Neural progenitor cell (in vitro differentiated cells): ENCODE data around the gene CCNY. TPM values are rescaled to one million over a fixed set of nuclear protein-coding genes. Genes with fewer than 3 reads are reported as not detected.

Experiments used
- DNase-seq: peaks from one replicate; pipeline ENCODE4 v3.0.0-alpha.2; 2016; ENCODE audit warnings: low spot score
- H2AFZ ChIP-seq: fragments of 200-600 bp; sonication (generic); replicated peaks from 2 replicates; pipeline ENCODE4 v1.6.1; 2016; ENCODE audit warnings: antibody characterized with exemption
- H3F3A ChIP-seq: fragments of 200-600 bp; sonication (generic); 2 replicates; pipeline ENCODE4 v1.6.1; 2016; ENCODE audit warnings: antibody characterized with exemption, low read depth
- H3K27ac ChIP-seq: fragments of 200-600 bp; sonication (generic); 2 replicates; pipeline ENCODE4 v1.5.1; 2016; ENCODE audit warnings: mild to moderate bottlenecking
- H3K27me3 ChIP-seq: fragments of 200-600 bp; sonication (generic); 2 replicates; pipeline ENCODE4 v1.6.1; 2016; ENCODE audit warnings: mild to moderate bottlenecking, moderate library complexity
- H3K36me3 ChIP-seq: fragments of 200-600 bp; sonication (generic); 2 replicates; pipeline ENCODE4 v1.5.1; 2016
- H3K4me1 ChIP-seq: fragments of 200-600 bp; sonication (generic); 2 replicates; pipeline ENCODE4 v1.6.1; 2016; ENCODE audit warnings: mixed run types
- H3K4me2 ChIP-seq: fragments of 200-600 bp; sonication (generic); 2 replicates; pipeline ENCODE4 v1.6.1; 2016
- H3K4me3 ChIP-seq: fragments of 200-600 bp; sonication (generic); 2 replicates; pipeline ENCODE4 v1.5.1; 2016
- H3K79me2 ChIP-seq: fragments of 200-600 bp; sonication (generic); 2 replicates; pipeline ENCODE4 v1.6.1; 2016; ENCODE audit warnings: low read depth
- H3K9ac ChIP-seq: fragments of 200-600 bp; sonication (generic); 2 replicates; pipeline ENCODE4 v1.6.1; 2016
- H3K9me3 ChIP-seq: fragments of 200-600 bp; sonication (generic); 2 replicates; pipeline ENCODE4 v1.5.1; 2016; ENCODE audit warnings: low read depth
- H4K20me1 ChIP-seq: fragments of 200-600 bp; sonication (generic); 2 replicates; pipeline ENCODE4 v1.6.1; 2016; ENCODE audit warnings: low read depth
- H3K27ac Mint-ChIP-seq: 3 replicates; pipeline ENCODE4 v1.8.0; 2021; ENCODE audit warnings: mixed read lengths
- H3K27me3 Mint-ChIP-seq: 2 replicates; pipeline ENCODE4 v1.8.0; 2022; ENCODE audit warnings: low read depth, mild to moderate bottlenecking, inconsistent platforms, moderate library complexity, mixed read lengths; ENCODE audit not compliant: insufficient read depth
- H3K36me3 Mint-ChIP-seq: 3 replicates; pipeline ENCODE4 v1.8.0; 2021; ENCODE audit warnings: mixed read lengths
- H3K4me1 Mint-ChIP-seq: 3 replicates; pipeline ENCODE4 v1.8.0; 2021; ENCODE audit warnings: mixed read lengths
- H3K4me3 Mint-ChIP-seq: 3 replicates; pipeline ENCODE4 v1.8.0; 2021; ENCODE audit warnings: mild to moderate bottlenecking, moderate library complexity, mixed read lengths
- H3K9me3 Mint-ChIP-seq: 3 replicates; pipeline ENCODE4 v1.8.0; 2020; ENCODE audit warnings: mixed read lengths
- CTCF ChIP-seq: fragments of 200-600 bp; sonication (generic); IDR thresholded peaks from 2 replicates; pipeline ENCODE4 v1.5.1; 2017; ENCODE audit warnings: antibody characterized with exemption, mild to moderate bottlenecking
- EZH2 ChIP-seq: fragments of 200-600 bp; sonication (generic); IDR thresholded peaks from 2 replicates; pipeline ENCODE4 v1.6.1; 2017; ENCODE audit warnings: antibody characterized with exemption, mild to moderate bottlenecking, moderate library complexity
- EZH2phosphoT487 ChIP-seq: fragments of 200-600 bp; sonication (generic); IDR thresholded peaks from 2 replicates; pipeline ENCODE4 v1.6.1; 2017; ENCODE audit warnings: antibody characterized with exemption
- total RNA-seq: library from RNA; depleted of rRNA; stranded (reverse); fragments of >200 nt; gene quantifications from 2 replicates; pipeline ENCODE4 v1.2.3, GENCODE V29; 2015; ENCODE audit warnings: low replicate concordance

CCNY gene
- total RNA-seq, 1 donor from 2014 or later = 46.7 TPM

GRCh38 chr10:35501923-35502322 lies 165.6 kb downstream of the CCNY start:
- Mint-ChIP-seq H3K4me1 (peaks cover 3% of the 10 kb centered on the region), H3K27me3 (no peaks in the 10 kb centered on the region), H3K4me3 (no peak overlapping the region), H3K36me3 (no peaks in the 10 kb centered on the region), H3K9me3 (no peaks in the 10 kb centered on the region), H3K27ac (no peak overlapping the region)
- DNase-seq = no peak
- Histone ChIP-seq H3K36me3 (no peaks in the 10 kb centered on the region), H3K9me3 (no peaks in the 10 kb centered on the region), H3K79me2 (peaks cover 32% of the 10 kb centered on the region), H3K4me3 (no peak overlapping the region), H3K4me1 (peaks cover 20% of the 10 kb centered on the region), H3K27me3 (no peaks in the 10 kb centered on the region), H4K20me1 (peaks cover 43% of the 10 kb centered on the region), H2AFZ (no peak overlapping the region), H3K4me2 (no peak overlapping the region), H3F3A (no peaks in the 10 kb centered on the region), H3K9ac (no peak overlapping the region), H3K27ac (no peak overlapping the region)
- TF ChIP-seq EZH2phosphoT487 (no peak), CTCF (peak; percentile 24), EZH2 (no peak)

- Histone ChIP-seq H3K27ac (no peak overlapping the region), H3K79me2 (peaks cover 25% of the 10 kb centered on the region), H3K27me3 (no peaks in the 10 kb centered on the region), H4K20me1 (peaks cover 43% of the 10 kb centered on the region), H3K4me3 (no peak overlapping the region), H3K9me3 (no peaks in the 10 kb centered on the region), H3K36me3 (no peaks in the 10 kb centered on the region), H3K4me1 (peaks cover 20% of the 10 kb centered on the region), H3K4me2 (no peak overlapping the region), H3F3A (no peaks in the 10 kb centered on the region), H3K9ac (no peak overlapping the region), H2AFZ (no peak overlapping the region)
- TF ChIP-seq EZH2 (no peak), CTCF (no peak)
- H3K9me3 Mint-ChIP-seq = no peaks in the 10 kb centered on the region
- no peak overlapping the region for H3K4me3 Mint-ChIP-seq
- no peak overlapping the region for H3K27ac Mint-ChIP-seq
- no peak for DNase-seq
- H3K27me3 Mint-ChIP-seq = no peaks in the 10 kb centered on the region
- peaks cover 3% of the 10 kb centered on the region for H3K4me1 Mint-ChIP-seq
- H3K36me3 Mint-ChIP-seq = no peaks in the 10 kb centered on the region
Observed at GRCh38 chr10:35502692-35503091, 166.4 kb downstream of the CCNY start.

- H3K9me3 Mint-ChIP-seq = no peaks in the 10 kb centered on the region
- H3K36me3 ChIP-seq = no peaks in the 10 kb centered on the region
- DNase-seq = no peak
- no peaks in the 10 kb centered on the region for H3K27me3 ChIP-seq
- H3K27me3 Mint-ChIP-seq = no peaks in the 10 kb centered on the region
- no peak overlapping the region for H3K27ac ChIP-seq
- no peak overlapping the region for H3K27ac Mint-ChIP-seq
- H2AFZ ChIP-seq = no peak overlapping the region
- no peaks in the 10 kb centered on the region for H3F3A ChIP-seq
- H3K4me1 ChIP-seq = peaks cover 20% of the 10 kb centered on the region
- no peak overlapping the region for H3K4me3 Mint-ChIP-seq
- peak overlapping the region; percentile 11 for H3K4me2 ChIP-seq
- H3K4me1 Mint-ChIP-seq = peaks cover 3% of the 10 kb centered on the region
- H3K36me3 Mint-ChIP-seq = no peaks in the 10 kb centered on the region
- H3K79me2 ChIP-seq = peaks cover 22% of the 10 kb centered on the region
- H3K9me3 ChIP-seq = no peaks in the 10 kb centered on the region
- no peak overlapping the region for H3K9ac ChIP-seq
- no peak overlapping the region for H3K4me3 ChIP-seq
- peaks cover 43% of the 10 kb centered on the region for H4K20me1 ChIP-seq
- TF ChIP-seq EZH2phosphoT487 (no peak), CTCF (no peak), EZH2 (no peak)
Observed at GRCh38 chr10:35503578-35503977, 167.3 kb downstream of the CCNY start.

GRCh38 chr10:35504132-35504531 lies 167.8 kb downstream of the CCNY start:
- H3K9me3 ChIP-seq = no peaks in the 10 kb centered on the region
- no peak overlapping the region for H2AFZ ChIP-seq
- H3K36me3 Mint-ChIP-seq = no peaks in the 10 kb centered on the region
- H3K4me3 ChIP-seq = no peak overlapping the region
- no peak for DNase-seq
- H3F3A ChIP-seq = no peaks in the 10 kb centered on the region
- TF ChIP-seq EZH2 = no peak
- H3K9me3 Mint-ChIP-seq = no peaks in the 10 kb centered on the region
- no peak overlapping the region for H3K27ac ChIP-seq
- H3K27me3 Mint-ChIP-seq = no peaks in the 10 kb centered on the region
- no peaks in the 10 kb centered on the region for H3K27me3 ChIP-seq
- H3K4me1 Mint-ChIP-seq = peaks cover 3% of the 10 kb centered on the region
- H3K4me2 ChIP-seq = no peak overlapping the region
- no peak overlapping the region for H3K9ac ChIP-seq
- H3K79me2 ChIP-seq = peaks cover 22% of the 10 kb centered on the region
- H3K4me1 ChIP-seq = peaks cover 20% of the 10 kb centered on the region
- no peaks in the 10 kb centered on the region for H3K36me3 ChIP-seq
- H3K4me3 Mint-ChIP-seq = no peak overlapping the region
- H3K27ac Mint-ChIP-seq = no peak overlapping the region
- peaks cover 43% of the 10 kb centered on the region for H4K20me1 ChIP-seq
